H9 (cell line): ENCODE measurements around the gene DHRS4L2. TPM values are rescaled to one million over a fixed set of nuclear protein-coding genes. Genes with fewer than 3 reads are reported as not detected.
"Not testable (repeated sequence)": the region's sequence is repeated elsewhere in the genome, so short reads cannot be mapped to it uniquely, and the experiment has no call there.

ENCODE experiments used
- DNase-seq: peaks from one replicate; pipeline ENCODE4 v3.0.0-alpha.2; 2017
- H2AFZ ChIP-seq: one replicate; pipeline ENCODE4 v1.6.1; 2013; ENCODE audit warnings: mild to moderate bottlenecking, low read length, control low read depth, moderate library complexity
- H2AK5ac ChIP-seq: 2 replicates; pipeline ENCODE4 v1.6.1; 2013; ENCODE audit warnings: low read length, control low read depth, mixed read lengths; ENCODE audit not compliant: insufficient read length
- H2BK120ac ChIP-seq: one replicate; pipeline ENCODE4 v1.6.1; 2013; ENCODE audit warnings: low read depth, mild to moderate bottlenecking, low read length, control low read depth, inconsistent platforms; ENCODE audit not compliant: poor library complexity, severe bottlenecking
- H2BK12ac ChIP-seq: 2 replicates; pipeline ENCODE4 v1.6.1; 2013; ENCODE audit warnings: low read length, control low read depth, mixed read lengths, low read depth; ENCODE audit not compliant: insufficient read length
- H2BK15ac ChIP-seq: 2 replicates; pipeline ENCODE4 v1.6.1; 2013; ENCODE audit warnings: low read depth, low read length, control low read depth
- H2BK20ac ChIP-seq: one replicate; pipeline ENCODE4 v1.6.1; 2013; ENCODE audit warnings: low read depth, mild to moderate bottlenecking, low read length, control low read depth, inconsistent platforms; ENCODE audit not compliant: poor library complexity, severe bottlenecking
- H2BK5ac ChIP-seq: 2 replicates; pipeline ENCODE4 v1.6.1; 2013; ENCODE audit warnings: low read length, control low read depth, mixed read lengths; ENCODE audit not compliant: insufficient read length
- H3K14ac ChIP-seq: 2 replicates; pipeline ENCODE4 v1.6.1; 2013; ENCODE audit warnings: low read length, control low read depth; ENCODE audit not compliant: insufficient read depth
- H3K18ac ChIP-seq: 2 replicates; pipeline ENCODE4 v1.6.1; 2013; ENCODE audit warnings: low read depth, mild to moderate bottlenecking, mixed read lengths, low read length, control low read depth; ENCODE audit not compliant: insufficient read length
- H3K23ac ChIP-seq: 2 replicates; pipeline ENCODE4 v1.6.1; 2013; ENCODE audit warnings: low read length, control low read depth, mixed read lengths, low read depth; ENCODE audit not compliant: insufficient read length
- H3K23me2 ChIP-seq: 2 replicates; pipeline ENCODE4 v1.6.1; 2013; ENCODE audit warnings: low read depth, mild to moderate bottlenecking, mixed read lengths, low read length, control low read depth; ENCODE audit not compliant: insufficient read length, poor library complexity, severe bottlenecking
- H3K27ac ChIP-seq: 2 replicates; pipeline ENCODE4 v1.5.1; 2013; ENCODE audit warnings: low read length, control low read depth, mixed read lengths, low read depth; ENCODE audit not compliant: insufficient read length
- H3K27me3 ChIP-seq: 2 replicates; pipeline ENCODE4 v1.6.1; 2013; ENCODE audit warnings: low read length, control low read depth, inconsistent platforms; ENCODE audit not compliant: insufficient read depth
- H3K4ac ChIP-seq: 2 replicates; pipeline ENCODE4 v1.6.1; 2013; ENCODE audit warnings: low read depth, mild to moderate bottlenecking, control low read depth, inconsistent platforms, low read length, moderate library complexity
- H3K4me1 ChIP-seq: 2 replicates; pipeline ENCODE4 v1.6.1; 2013; ENCODE audit warnings: low read length, control low read depth, inconsistent platforms; ENCODE audit not compliant: insufficient read depth
- H3K4me2 ChIP-seq: 2 replicates; pipeline ENCODE4 v1.6.1; 2013; ENCODE audit warnings: low read length, control low read depth, mixed read lengths; ENCODE audit not compliant: insufficient read length, insufficient read depth
- H3K56ac ChIP-seq: 2 replicates; pipeline ENCODE4 v1.6.1; 2013; ENCODE audit warnings: low read depth, mild to moderate bottlenecking, mixed read lengths, low read length, control low read depth; ENCODE audit not compliant: insufficient read length
- H3K79me1 ChIP-seq: 2 replicates; pipeline ENCODE4 v1.6.1; 2013; ENCODE audit warnings: low read depth, mild to moderate bottlenecking, moderate library complexity, low read length, control low read depth, inconsistent platforms; ENCODE audit not compliant: insufficient read depth, poor library complexity, severe bottlenecking
- H3K79me2 ChIP-seq: 2 replicates; pipeline ENCODE4 v1.6.1; 2013; ENCODE audit warnings: low read length, control low read depth, inconsistent platforms; ENCODE audit not compliant: insufficient read depth
- H3K9ac ChIP-seq: 2 replicates; pipeline ENCODE4 v1.6.1; 2013; ENCODE audit warnings: low read length, control low read depth, mixed read lengths; ENCODE audit not compliant: insufficient read length; ENCODE audit errors: extremely low read depth
- H3K9me3 ChIP-seq: one replicate; pipeline ENCODE4 v1.6.1; 2013; ENCODE audit warnings: low read depth, low read length, inconsistent platforms; ENCODE audit not compliant: control insufficient read depth
- H3T11ph ChIP-seq: one replicate; pipeline ENCODE4 v1.6.1; 2013; ENCODE audit warnings: mild to moderate bottlenecking, low read length, control low read depth, inconsistent platforms
- H4K20me1 ChIP-seq: one replicate; pipeline ENCODE4 v1.6.1; 2013; ENCODE audit not compliant: control insufficient read depth, insufficient read length, insufficient read depth
- H4K5ac ChIP-seq: 2 replicates; pipeline ENCODE4 v1.6.1; 2013; ENCODE audit warnings: low read depth, mild to moderate bottlenecking, mixed read lengths, low read length, control low read depth; ENCODE audit not compliant: insufficient read length
- H4K8ac ChIP-seq: replicated peaks from 2 replicates; pipeline ENCODE4 v1.6.1; 2013; ENCODE audit warnings: low read length, control low read depth, mixed read lengths, low read depth; ENCODE audit not compliant: insufficient read length
- H4K91ac ChIP-seq: 2 replicates; pipeline ENCODE4 v1.6.1; 2013; ENCODE audit warnings: low read depth, mild to moderate bottlenecking, moderate library complexity, mixed read lengths, low read length, control low read depth; ENCODE audit not compliant: insufficient read length
- H3K27ac Mint-ChIP-seq, 3 experiments: 2 replicates in 2 of 3; 3 replicates in 1 of 3; pipeline ENCODE4 v1.8.0; 2020 to 2021; ENCODE audit warnings: mixed read lengths in 3 of 3, mild to moderate bottlenecking in 1 of 3, moderate library complexity in 1 of 3
- H3K27me3 Mint-ChIP-seq: 2 replicates; pipeline ENCODE4 v1.8.0; 2021; ENCODE audit warnings: low read depth, mild to moderate bottlenecking, moderate library complexity, mixed read lengths
- H3K36me3 Mint-ChIP-seq, 3 experiments: 2 replicates in 2 of 3; 3 replicates in 1 of 3; pipeline ENCODE4 v1.8.0; 2020 to 2021; ENCODE audit warnings: low read depth in 3 of 3, mixed read lengths in 3 of 3; ENCODE audit not compliant: insufficient read depth in 1 of 3
- H3K4me1 Mint-ChIP-seq, 2 experiments: 2 replicates each; pipeline ENCODE4 v1.8.0; 2020; ENCODE audit warnings: mixed read lengths in 2 of 2
- H3K4me3 Mint-ChIP-seq, 2 experiments: 2 replicates in 1 of 2; 3 replicates in 1 of 2; pipeline ENCODE4 v1.8.0; 2020 to 2021; ENCODE audit warnings: mild to moderate bottlenecking in 2 of 2, mixed read lengths in 2 of 2, moderate library complexity in 1 of 2
- H3K9me3 Mint-ChIP-seq, 2 experiments: 2 replicates in 1 of 2; 3 replicates in 1 of 2; pipeline ENCODE4 v1.8.0; 2020; ENCODE audit warnings: mild to moderate bottlenecking in 2 of 2, mixed read lengths in 2 of 2, moderate library complexity in 1 of 2
- WGBS: extraction: QIAGEN DNeasy Blood & Tissue Kit; methylation state at CpG from one replicate; pipeline ENCODE4 v1.1.7; 2013; ENCODE audit warnings: missing lambda C conversion rate, low lambda C conversion rate, mixed read lengths; ENCODE audit not compliant: insufficient read length; ENCODE audit errors: extremely low coverage; 5-methylcytosine and 5-hydroxymethylcytosine counted together
- total RNA-seq: library from RNA; stranded (reverse); gene quantifications from 2 replicates; pipeline ENCODE4 v1.2.1, GENCODE V29; 2021
- TF ChIP-seq, protein P1 (sequence below): fragments of 200-600 bp; sonication (generic); conservative IDR thresholded peaks from 3 replicates; pipeline ENCODE4 v1.8.0; 2021; ENCODE audit warnings: antibody characterized with exemption, mild to moderate bottlenecking

Gene DHRS4L2
- total RNA-seq, 1 experiment from 2014 or later = 10.2 TPM

DNA sequence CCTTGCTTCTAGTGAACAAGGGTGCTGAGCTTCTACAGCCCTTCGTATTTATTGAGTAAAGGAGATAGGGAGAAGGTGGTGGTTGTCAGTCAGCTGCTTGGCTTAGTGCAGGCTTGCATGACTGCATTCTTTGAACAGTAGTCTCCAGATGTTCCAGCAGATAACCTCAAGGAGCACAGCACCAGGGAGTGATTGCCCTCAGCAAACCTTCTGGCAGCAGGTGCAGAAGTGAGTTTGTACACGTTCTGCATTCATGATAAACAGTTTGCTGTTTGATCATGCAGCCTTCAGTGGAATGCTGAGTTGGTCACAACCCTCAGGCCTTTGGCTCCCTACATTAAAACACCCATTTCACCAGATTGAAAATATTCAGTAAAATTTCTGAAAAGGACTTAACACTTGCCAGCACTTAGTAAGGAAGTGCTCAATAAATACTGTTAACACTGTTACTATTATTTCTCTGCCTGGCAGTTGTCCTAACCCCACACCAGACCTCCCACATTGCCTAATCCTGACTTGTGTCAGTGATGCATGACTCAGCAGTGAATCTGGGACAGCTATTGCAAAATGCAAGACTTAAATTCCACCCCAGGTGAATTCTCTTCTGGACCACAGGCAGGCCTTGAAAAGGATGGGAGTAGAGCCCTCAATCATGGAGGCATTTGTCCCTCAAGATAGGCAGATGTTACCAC is 44.1 kb downstream of the DHRS4L2 start:
- H3T11ph ChIP-seq = no peak overlapping the region
- H3K23ac ChIP-seq = no peak overlapping the region
- H3K4me2 ChIP-seq = no peak overlapping the region
- H4K5ac ChIP-seq = no peak overlapping the region
- no peak overlapping the region for H2AK5ac ChIP-seq
- no peak overlapping the region for H4K91ac ChIP-seq
- Mint-ChIP-seq H3K9me3 (peaks cover 22 to 26% of the 10 kb centered on the region in 2 experiments), H3K36me3 (no peaks in the 10 kb centered on the region; a peak in 1 of 7 replicates), H3K4me3 (no peak overlapping the region), H3K4me1 (peaks cover 10 to 16% of the 10 kb centered on the region in 2 experiments), H3K27ac (no peak overlapping the region), H3K27me3 (peaks cover 20% of the 10 kb centered on the region)
- H3K9me3 ChIP-seq = no peaks in the 10 kb centered on the region
- H3K79me2 ChIP-seq = no peaks in the 10 kb centered on the region
- no peak for DNase-seq
- no peaks in the 10 kb centered on the region for H4K20me1 ChIP-seq
- no peak overlapping the region for H4K8ac ChIP-seq
- H3K79me1 ChIP-seq = no peaks in the 10 kb centered on the region
- H2BK20ac ChIP-seq = no peak overlapping the region
- no peak overlapping the region for H3K56ac ChIP-seq
- H2BK12ac ChIP-seq = no peak overlapping the region
- H2BK5ac ChIP-seq = no peak overlapping the region
- H2BK120ac ChIP-seq = no peak overlapping the region
- H2AFZ ChIP-seq = no peak overlapping the region
- WGBS = no CpG with 5 or more reads among the region's 2 CpGs
- no peaks in the 10 kb centered on the region for H3K27me3 ChIP-seq
- H3K18ac ChIP-seq = no peak overlapping the region
- peaks cover 5% of the 10 kb centered on the region for H3K23me2 ChIP-seq
- H3K14ac ChIP-seq = no peak overlapping the region
- no peak overlapping the region for H3K9ac ChIP-seq
- no peak overlapping the region for H3K4ac ChIP-seq
- H3K4me1 ChIP-seq = no peaks in the 10 kb centered on the region
- no peak overlapping the region for H3K27ac ChIP-seq
- TF ChIP-seq, protein P1, sequence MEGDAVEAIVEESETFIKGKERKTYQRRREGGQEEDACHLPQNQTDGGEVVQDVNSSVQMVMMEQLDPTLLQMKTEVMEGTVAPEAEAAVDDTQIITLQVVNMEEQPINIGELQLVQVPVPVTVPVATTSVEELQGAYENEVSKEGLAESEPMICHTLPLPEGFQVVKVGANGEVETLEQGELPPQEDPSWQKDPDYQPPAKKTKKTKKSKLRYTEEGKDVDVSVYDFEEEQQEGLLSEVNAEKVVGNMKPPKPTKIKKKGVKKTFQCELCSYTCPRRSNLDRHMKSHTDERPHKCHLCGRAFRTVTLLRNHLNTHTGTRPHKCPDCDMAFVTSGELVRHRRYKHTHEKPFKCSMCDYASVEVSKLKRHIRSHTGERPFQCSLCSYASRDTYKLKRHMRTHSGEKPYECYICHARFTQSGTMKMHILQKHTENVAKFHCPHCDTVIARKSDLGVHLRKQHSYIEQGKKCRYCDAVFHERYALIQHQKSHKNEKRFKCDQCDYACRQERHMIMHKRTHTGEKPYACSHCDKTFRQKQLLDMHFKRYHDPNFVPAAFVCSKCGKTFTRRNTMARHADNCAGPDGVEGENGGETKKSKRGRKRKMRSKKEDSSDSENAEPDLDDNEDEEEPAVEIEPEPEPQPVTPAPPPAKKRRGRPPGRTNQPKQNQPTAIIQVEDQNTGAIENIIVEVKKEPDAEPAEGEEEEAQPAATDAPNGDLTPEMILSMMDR = no peak
- H2BK15ac ChIP-seq = no peak overlapping the region

DNA sequence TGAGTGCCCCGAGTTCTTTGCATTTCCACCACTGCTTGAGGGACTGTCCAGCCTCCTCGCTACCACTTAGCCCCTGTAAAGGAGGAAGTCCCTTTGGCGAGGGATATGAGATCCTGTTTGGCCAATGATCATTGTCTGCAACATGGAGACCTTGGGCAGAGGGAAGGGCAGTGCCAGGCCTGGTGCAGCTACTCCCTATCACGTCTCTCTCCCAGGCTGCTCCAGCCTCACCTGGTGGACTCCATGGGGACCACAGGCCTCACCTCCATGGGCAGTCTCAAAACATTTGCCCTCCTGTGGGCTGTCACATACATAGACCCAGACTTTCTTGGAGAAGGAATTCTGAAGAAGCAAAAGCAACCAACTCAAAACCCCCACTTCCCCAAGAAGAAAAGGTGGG is 47.0 kb downstream of the DHRS4L2 start:
- not testable (repeated sequence) for H3K79me2 ChIP-seq, H3K4me1 ChIP-seq, H2BK15ac ChIP-seq, H3K36me3 Mint-ChIP-seq, H2BK12ac ChIP-seq, H3K23me2 ChIP-seq, H4K91ac ChIP-seq, H2BK20ac ChIP-seq, H3K14ac ChIP-seq, H2AFZ ChIP-seq, H4K20me1 ChIP-seq, H3K27me3 ChIP-seq, H3K23ac ChIP-seq, H4K5ac ChIP-seq, H2BK5ac ChIP-seq, H4K8ac ChIP-seq, H3K4ac ChIP-seq, H3K79me1 ChIP-seq, H2BK120ac ChIP-seq, H3K9me3 ChIP-seq, H3T11ph ChIP-seq, H3K27ac ChIP-seq, H3K9ac ChIP-seq, H3K18ac ChIP-seq, H3K56ac ChIP-seq, H3K27me3 Mint-ChIP-seq, H2AK5ac ChIP-seq
- Mint-ChIP-seq H3K4me3 (peak overlapping the region; percentile 82 to 90), H3K4me1 (peaks cover 10 to 16% of the 10 kb centered on the region in 2 experiments), H3K9me3 (peaks cover 19 to 24% of the 10 kb centered on the region in 2 experiments), H3K27ac (peak overlapping the region in 1 of 3 experiments; percentile 74; a peak in 1 of 7 replicates)
- DNase-seq = peak; percentile 27
- H3K4me2 ChIP-seq = peak overlapping the region; percentile 94
- WGBS = no CpG with 5 or more reads among the region's 4 CpGs
